Measurements from ENCODE around the gene FAM50B.

The FAM50B gene

GRCh38 chr6:3836566-3836965 is 12.6 kb upstream of the FAM50B start:
- no peaks in the 10 kb centered on the region for H3K36me3 ChIP-seq (ENCODE audit: insufficient read depth, low read length)
- no peaks in the 10 kb centered on the region for H3K79me2 ChIP-seq (ENCODE audit: control insufficient read depth, insufficient read depth, low read length, unreplicated experiment)
- H3K4me1 ChIP-seq (ENCODE audit: control insufficient read depth, insufficient read depth, low read length, unreplicated experiment), result peaks cover 37% of the 10 kb centered on the region
- H3K27ac ChIP-seq (ENCODE audit: low read depth, low read length), result no peak overlapping the region
- no peak overlapping the region for H3K4me3 ChIP-seq (ENCODE audit: low read depth, low read length)
- H2AFZ ChIP-seq (ENCODE audit: low read length, unreplicated experiment), result no peak overlapping the region
- no peaks in the 10 kb centered on the region for H3K27me3 ChIP-seq (ENCODE audit: insufficient read depth, low read length)

DNA sequence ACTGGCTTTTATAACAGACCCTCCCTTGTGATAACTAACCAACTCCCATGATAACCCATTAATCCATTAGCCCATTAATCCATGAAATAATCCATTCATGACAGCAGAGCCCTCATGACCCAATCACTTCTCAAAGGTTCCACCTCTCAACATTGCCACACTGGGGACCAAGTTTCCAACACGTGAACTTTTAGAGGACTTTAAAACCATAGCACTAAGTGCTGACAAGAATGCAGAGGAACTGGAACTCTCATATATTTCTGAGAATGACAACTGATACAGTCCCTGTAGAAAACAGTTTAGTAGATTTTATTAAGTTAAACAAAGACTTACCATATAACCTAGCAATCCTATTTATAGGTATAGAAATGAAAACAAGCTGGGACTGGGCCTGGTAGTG is 11.4 kb upstream of the FAM50B start:
- H3K27ac ChIP-seq (ENCODE audit: low read depth, low read length), result no peak overlapping the region
- H3K79me2 ChIP-seq (ENCODE audit: control insufficient read depth, insufficient read depth, low read length, unreplicated experiment), result no peaks in the 10 kb centered on the region
- peaks cover 49% of the 10 kb centered on the region for H3K4me1 ChIP-seq (ENCODE audit: control insufficient read depth, insufficient read depth, low read length, unreplicated experiment)
- no peaks in the 10 kb centered on the region for H3K27me3 ChIP-seq (ENCODE audit: insufficient read depth, low read length)
- no peak overlapping the region for H2AFZ ChIP-seq (ENCODE audit: low read length, unreplicated experiment)
- H3K36me3 ChIP-seq (ENCODE audit: insufficient read depth, low read length), result no peaks in the 10 kb centered on the region
- H3K4me3 ChIP-seq (ENCODE audit: low read depth, low read length), result no peak overlapping the region

- Histone ChIP-seq H3K79me2 (ENCODE audit: control insufficient read depth, insufficient read depth, low read length, unreplicated experiment) (no peaks in the 10 kb centered on the region), H3K4me3 (ENCODE audit: low read depth, low read length) (no peak overlapping the region), H3K4me1 (ENCODE audit: control insufficient read depth, insufficient read depth, low read length, unreplicated experiment) (peaks cover 61% of the 10 kb centered on the region), H2AFZ (ENCODE audit: low read length, unreplicated experiment) (peak overlapping the region; percentile 12), H3K36me3 (ENCODE audit: insufficient read depth, low read length) (no peaks in the 10 kb centered on the region), H3K27me3 (ENCODE audit: insufficient read depth, low read length) (no peaks in the 10 kb centered on the region), H3K27ac (ENCODE audit: low read depth, low read length) (peak overlapping the region; percentile 51)
These were observed 9.9 kb upstream of the FAM50B start for GRCh38 chr6:3838992-3839867.

- H2AFZ ChIP-seq (ENCODE audit: low read length, unreplicated experiment), result no peak overlapping the region
- H3K79me2 ChIP-seq (ENCODE audit: control insufficient read depth, insufficient read depth, low read length, unreplicated experiment), result no peaks in the 10 kb centered on the region
- H3K36me3 ChIP-seq (ENCODE audit: insufficient read depth, low read length), result no peaks in the 10 kb centered on the region
- H3K4me3 ChIP-seq (ENCODE audit: low read depth, low read length), result peak overlapping the region; percentile 49; the same call in 1 of the 2 replicates
- peaks cover 59% of the 10 kb centered on the region for H3K4me1 ChIP-seq (ENCODE audit: control insufficient read depth, insufficient read depth, low read length, unreplicated experiment)
- H3K27me3 ChIP-seq (ENCODE audit: insufficient read depth, low read length), result no peaks in the 10 kb centered on the region
- peak overlapping the region; percentile 81 for H3K27ac ChIP-seq (ENCODE audit: low read depth, low read length)
These were observed 8.1 kb upstream of the FAM50B start for GRCh38 chr6:3841066-3841454.

DNA sequence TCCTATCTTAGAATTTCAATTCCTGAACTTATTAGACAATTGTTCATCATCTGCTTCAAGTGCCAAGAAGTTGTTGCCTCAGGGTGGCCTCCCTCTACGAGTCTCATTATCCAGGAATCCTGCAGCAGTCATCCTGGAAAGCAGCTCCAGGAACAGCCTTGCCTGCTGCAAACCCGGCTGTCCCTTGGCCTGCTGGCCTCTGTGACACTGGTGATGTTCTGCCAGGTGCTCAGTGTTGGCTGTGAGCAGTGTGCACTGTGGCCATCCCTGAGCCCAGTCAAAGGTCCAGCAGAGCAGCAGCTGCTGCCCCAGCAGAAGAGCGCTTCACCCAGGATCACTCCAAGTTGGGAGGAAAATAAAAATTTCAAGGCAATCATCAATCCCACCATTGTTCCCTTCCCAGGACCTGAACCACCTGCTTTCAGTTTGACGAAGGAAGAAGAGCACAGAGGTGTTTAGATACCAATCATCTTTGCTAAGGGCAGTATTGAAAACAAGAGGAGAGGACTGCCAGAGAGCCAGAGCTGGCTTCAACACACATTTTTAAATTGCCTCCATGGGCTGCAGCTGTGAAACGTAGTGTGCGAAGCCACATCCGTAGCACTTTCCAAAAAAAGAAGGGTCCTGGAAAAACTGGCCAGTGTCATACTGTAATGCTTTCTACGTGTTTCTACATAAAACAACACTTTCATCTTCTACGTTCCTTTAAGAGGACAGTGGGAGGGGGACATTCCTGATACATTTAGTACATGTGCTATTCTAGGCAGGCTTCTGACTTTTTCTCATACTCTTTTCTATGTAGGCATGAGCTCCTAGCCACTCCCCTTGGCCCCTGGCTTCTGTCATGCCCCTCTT is 7.2 kb upstream of the FAM50B start:
- H2AFZ ChIP-seq (ENCODE audit: low read length, unreplicated experiment), result no peak overlapping the region
- no peak overlapping the region for H3K4me3 ChIP-seq (ENCODE audit: low read depth, low read length)
- H3K27ac ChIP-seq (ENCODE audit: low read depth, low read length), result peak overlapping the region; percentile 82
- peaks cover 58% of the 10 kb centered on the region for H3K4me1 ChIP-seq (ENCODE audit: control insufficient read depth, insufficient read depth, low read length, unreplicated experiment)
- H3K79me2 ChIP-seq (ENCODE audit: control insufficient read depth, insufficient read depth, low read length, unreplicated experiment), result no peaks in the 10 kb centered on the region
- H3K36me3 ChIP-seq (ENCODE audit: insufficient read depth, low read length), result no peaks in the 10 kb centered on the region
- H3K27me3 ChIP-seq (ENCODE audit: insufficient read depth, low read length), result no peaks in the 10 kb centered on the region

DNA sequence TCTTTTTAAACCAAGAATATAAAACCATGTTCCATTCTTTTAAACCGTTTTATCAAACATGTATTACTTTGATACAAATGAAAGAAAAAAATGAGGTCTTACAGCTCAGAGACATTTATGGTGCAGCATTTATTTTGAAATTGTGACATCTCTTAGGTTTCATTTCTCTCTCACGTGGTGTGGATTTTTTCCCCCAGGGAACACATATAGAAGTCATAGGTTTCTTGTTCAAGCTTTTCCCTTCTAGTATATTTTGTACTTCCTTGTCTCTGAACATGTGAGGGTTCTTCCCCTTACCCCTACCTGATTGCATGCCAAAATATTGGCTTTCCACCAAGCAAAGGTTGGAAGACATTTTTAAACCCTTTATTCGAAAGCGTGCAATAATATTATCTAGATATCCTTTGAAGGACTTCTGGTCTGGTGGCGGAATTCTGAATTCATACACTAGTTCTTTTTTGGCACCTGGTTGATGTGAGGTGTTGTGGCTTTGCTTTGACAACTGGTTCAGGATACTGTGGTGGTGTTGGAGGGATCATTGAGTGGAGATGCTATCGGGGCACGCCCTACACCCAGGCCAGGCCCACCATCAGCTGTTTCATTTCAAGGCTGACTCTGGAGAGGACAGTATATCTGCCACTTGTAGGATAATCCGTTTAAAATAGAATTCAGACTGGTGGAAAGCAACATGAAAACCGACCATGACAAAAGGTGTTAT is 5.6 kb upstream of the FAM50B start:
- H3K27me3 ChIP-seq (ENCODE audit: insufficient read depth, low read length), result no peaks in the 10 kb centered on the region
- peak overlapping the region; percentile 82 for H3K27ac ChIP-seq (ENCODE audit: low read depth, low read length)
- no peaks in the 10 kb centered on the region for H3K36me3 ChIP-seq (ENCODE audit: insufficient read depth, low read length)
- H2AFZ ChIP-seq (ENCODE audit: low read length, unreplicated experiment), result peak overlapping the region; percentile 41
- H3K4me3 ChIP-seq (ENCODE audit: low read depth, low read length), result peak overlapping the region; percentile 55
- H3K4me1 ChIP-seq (ENCODE audit: control insufficient read depth, insufficient read depth, low read length, unreplicated experiment), result peaks cover 73% of the 10 kb centered on the region
- H3K79me2 ChIP-seq (ENCODE audit: control insufficient read depth, insufficient read depth, low read length, unreplicated experiment), result no peaks in the 10 kb centered on the region

DNA sequence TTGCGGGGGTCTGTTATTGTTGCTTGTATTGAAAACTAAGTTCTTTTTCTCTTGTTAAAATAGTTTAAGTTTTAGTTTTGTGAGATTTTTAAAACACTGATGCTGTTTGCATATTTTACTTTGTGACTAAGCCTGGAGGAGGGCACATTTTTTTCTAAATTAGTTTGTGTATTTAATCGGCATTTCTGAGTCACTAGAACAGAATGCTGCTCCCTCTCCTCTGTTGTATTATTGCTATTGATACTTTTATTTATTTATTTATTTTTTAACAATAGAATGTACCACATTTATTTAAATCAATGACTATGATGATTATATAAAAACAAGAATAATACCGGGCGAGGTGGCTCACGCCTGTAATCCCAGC is 5.1 kb upstream of the FAM50B start:
- Histone ChIP-seq H3K4me1 (ENCODE audit: control insufficient read depth, insufficient read depth, low read length, unreplicated experiment) (peaks cover 71% of the 10 kb centered on the region), H3K79me2 (ENCODE audit: control insufficient read depth, insufficient read depth, low read length, unreplicated experiment) (no peaks in the 10 kb centered on the region), H3K4me3 (ENCODE audit: low read depth, low read length) (no peak overlapping the region; the same call in 1 of the 2 replicates), H2AFZ (ENCODE audit: low read length, unreplicated experiment) (peak overlapping the region; percentile 41), H3K36me3 (ENCODE audit: insufficient read depth, low read length) (no peaks in the 10 kb centered on the region), H3K27ac (ENCODE audit: low read depth, low read length) (peak overlapping the region; percentile 82), H3K27me3 (ENCODE audit: insufficient read depth, low read length) (no peaks in the 10 kb centered on the region)

- H3K4me1 ChIP-seq (ENCODE audit: control insufficient read depth, insufficient read depth, low read length, unreplicated experiment), result peaks cover 41% of the 10 kb centered on the region
- H3K36me3 ChIP-seq (ENCODE audit: insufficient read depth, low read length), result no peaks in the 10 kb centered on the region
- peak overlapping the region; percentile 82 for H2AFZ ChIP-seq (ENCODE audit: low read length, unreplicated experiment)
- H3K4me3 ChIP-seq (ENCODE audit: low read depth, low read length), result no peak overlapping the region
- H3K27ac ChIP-seq (ENCODE audit: low read depth, low read length), result peak overlapping the region; percentile 61
- no peaks in the 10 kb centered on the region for H3K79me2 ChIP-seq (ENCODE audit: control insufficient read depth, insufficient read depth, low read length, unreplicated experiment)
- no peaks in the 10 kb centered on the region for H3K27me3 ChIP-seq (ENCODE audit: insufficient read depth, low read length)
These were observed 1.7 kb upstream of the FAM50B start for GRCh38 chr6:3847521-3847920.

DNA sequence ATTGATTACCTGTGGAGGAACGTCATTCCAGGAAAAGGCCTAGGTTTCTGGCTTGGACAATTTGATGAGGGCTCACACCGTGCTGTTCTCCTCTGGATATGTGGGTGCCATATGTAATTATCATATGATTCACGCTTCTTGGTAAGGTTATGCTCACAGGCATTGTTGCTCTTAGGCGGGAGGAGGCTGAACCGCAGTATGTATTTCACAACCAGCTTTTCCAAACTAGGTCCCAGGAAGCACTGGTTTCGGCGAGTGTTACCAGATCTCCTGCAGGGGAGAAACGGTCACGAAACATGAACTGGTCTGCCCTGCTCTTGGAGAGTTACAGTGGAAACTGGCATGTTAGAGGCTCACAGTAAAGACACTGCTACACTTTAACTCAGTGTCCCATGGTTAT is 793 bp upstream of the FAM50B start:
- Histone ChIP-seq H3K79me2 (ENCODE audit: control insufficient read depth, insufficient read depth, low read length, unreplicated experiment) (no peaks in the 10 kb centered on the region), H2AFZ (ENCODE audit: low read length, unreplicated experiment) (no peak overlapping the region), H3K4me3 (ENCODE audit: low read depth, low read length) (peak overlapping the region; percentile 65), H3K36me3 (ENCODE audit: insufficient read depth, low read length) (no peaks in the 10 kb centered on the region), H3K27me3 (ENCODE audit: insufficient read depth, low read length) (no peaks in the 10 kb centered on the region), H3K27ac (ENCODE audit: low read depth, low read length) (peak overlapping the region; percentile 61), H3K4me1 (ENCODE audit: control insufficient read depth, insufficient read depth, low read length, unreplicated experiment) (peaks cover 32% of the 10 kb centered on the region)

GRCh38 chr6:3849681-3850450 is 693 bp downstream of the FAM50B start:
- Histone ChIP-seq H2AFZ (ENCODE audit: low read length, unreplicated experiment) (no peak overlapping the region), H3K4me1 (ENCODE audit: control insufficient read depth, insufficient read depth, low read length, unreplicated experiment) (peaks cover 20% of the 10 kb centered on the region), H3K27ac (ENCODE audit: low read depth, low read length) (no peak overlapping the region), H3K4me3 (ENCODE audit: low read depth, low read length) (peak overlapping the region; percentile 75), H3K36me3 (ENCODE audit: insufficient read depth, low read length) (no peaks in the 10 kb centered on the region), H3K79me2 (ENCODE audit: control insufficient read depth, insufficient read depth, low read length, unreplicated experiment) (no peaks in the 10 kb centered on the region), H3K27me3 (ENCODE audit: insufficient read depth, low read length) (no peaks in the 10 kb centered on the region)
